ENCODE data around the gene CBL.

Gene CBL

DNA sequence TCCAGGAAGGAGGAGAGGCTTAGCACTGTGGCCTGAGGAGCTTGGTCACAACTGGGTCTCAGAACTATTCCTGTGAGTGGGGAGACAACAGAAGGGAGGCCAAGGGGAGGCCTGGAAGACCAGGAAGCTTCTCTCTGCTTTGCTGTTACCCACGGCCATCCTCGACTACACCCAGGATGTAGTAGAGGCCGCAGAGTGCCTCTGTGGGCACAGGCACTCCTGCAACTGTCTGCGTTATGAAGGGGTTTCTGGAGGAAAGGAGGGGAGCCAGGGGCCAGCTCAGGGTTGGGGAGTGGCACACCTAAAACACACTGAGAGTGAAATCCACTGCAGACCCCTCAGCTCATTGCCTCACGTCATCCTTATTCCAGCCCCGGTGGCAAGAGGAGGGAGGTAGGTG lies 144.2 kb downstream of the CBL start:
- no peak for DNase-seq

GRCh38 chr11:119351232-119351631 lies 145.1 kb downstream of the CBL start:
- intact Hi-C loops (cut with DNase I): loop anchor here (10.0 kb wide), 1 partner anchor 124 kb away; no protein-coding TSS in a partner anchor
- DNase-seq: no peak

More for the DNA sequence above, 144.2 kb downstream of the CBL start:
- intact Hi-C loops (cut with DNase I): loop anchor here (10.0 kb wide), 1 partner anchor 124 kb away; no protein-coding TSS in a partner anchor

DNA sequence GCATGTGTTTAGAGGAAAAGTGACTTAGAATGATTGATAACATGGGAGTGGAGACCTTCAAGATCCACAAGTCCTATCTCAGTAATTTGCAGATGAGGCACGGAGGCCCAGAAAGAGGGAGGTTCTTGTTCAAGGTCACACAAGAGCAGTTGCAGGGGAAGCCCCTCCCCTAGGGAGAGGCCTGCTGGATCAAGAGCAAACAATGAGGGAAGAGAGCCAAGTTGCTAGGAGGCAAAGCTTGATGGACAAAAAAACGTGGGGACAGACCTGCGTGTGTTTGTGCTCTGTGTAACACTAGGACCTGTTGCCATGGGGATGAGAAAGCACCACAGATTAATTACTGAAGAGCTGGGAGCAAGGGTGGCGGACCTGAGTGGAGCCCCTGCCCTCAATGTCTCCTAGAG lies 146.7 kb downstream of the CBL start:
- DNase-seq: peak in 7 of 42 donors; percentile 7 to 60 (median 31)
- intact Hi-C loops (cut with DNase I): loop anchor here (10.0 kb wide), 1 partner anchor 122 kb away; no protein-coding TSS in a partner anchor

DNA sequence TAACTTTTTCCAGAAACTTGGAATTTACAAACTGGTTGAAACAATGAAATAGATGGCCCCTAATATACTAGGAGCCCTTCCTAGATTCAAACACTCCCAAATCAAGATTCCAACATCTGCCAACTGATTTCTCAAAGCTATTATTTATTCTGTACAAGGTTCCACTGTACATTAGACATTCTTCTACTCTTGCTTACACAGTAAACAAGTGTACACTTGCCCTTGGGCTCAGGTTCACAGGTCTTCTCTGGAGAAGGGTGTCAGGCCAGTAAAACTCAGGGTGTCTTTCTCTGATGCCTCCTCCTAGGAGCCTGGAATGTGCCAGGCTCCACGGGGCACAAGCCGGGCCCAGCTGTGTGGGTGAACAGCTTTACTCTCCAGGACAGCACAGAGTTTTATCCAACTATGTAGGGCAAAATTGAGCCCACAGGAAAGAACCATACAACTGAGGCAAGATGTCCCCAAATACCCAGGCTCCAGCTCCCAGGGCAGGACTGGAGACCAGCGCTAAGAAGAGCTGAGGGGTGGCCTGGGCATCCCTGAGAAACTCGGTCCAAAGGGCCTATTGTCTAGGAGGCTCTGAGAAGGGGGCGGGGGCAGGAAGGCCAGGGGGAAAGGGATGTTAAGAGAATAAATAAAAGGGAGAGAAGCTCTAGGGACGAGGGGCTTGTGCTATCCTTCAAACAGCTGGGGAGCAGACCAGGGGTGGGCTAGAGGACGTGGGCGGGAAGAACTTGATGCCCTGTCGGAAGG lies 149.1 kb downstream of the CBL start:
- peak in 3 of 42 donors; percentile 15 to 54 (median 48) for DNase-seq
- intact Hi-C loops (cut with DNase I): loop anchor here (10.0 kb wide), 1 partner anchor 120 kb away; no protein-coding TSS in a partner anchor

- intact Hi-C loops (cut with DNase I): loop anchor here (10.0 kb wide), 1 partner anchor 118 kb away; no protein-coding TSS in a partner anchor
- peak in 40 of 42 donors; percentile 60 to 89 (median 78) for DNase-seq
Measured at GRCh38 chr11:119356349-119357031, 150.4 kb downstream of the CBL start.

DNA sequence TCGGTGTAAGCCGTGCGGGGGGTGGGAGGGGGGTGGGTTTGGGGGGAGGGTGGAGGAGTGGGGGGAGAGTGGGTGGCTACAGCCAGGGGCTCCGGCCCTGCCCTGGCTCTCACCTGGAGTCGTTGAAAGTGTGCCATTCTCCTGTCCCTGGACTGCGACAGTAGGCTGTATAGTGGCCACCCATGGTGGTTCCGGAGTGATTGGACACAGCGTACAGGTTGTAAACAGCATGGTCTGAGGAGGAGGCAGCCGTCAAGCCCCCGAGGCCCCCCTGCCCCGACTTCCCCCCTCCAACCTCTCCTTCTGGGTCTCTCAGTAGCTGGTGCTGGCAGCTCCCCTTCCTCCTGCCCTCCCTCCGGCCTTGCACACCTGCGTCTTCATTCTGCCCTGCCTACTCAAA lies 150.9 kb downstream of the CBL start:
- DNase-seq: peak in 1 of 42 donors; percentile 11
- intact Hi-C loops (cut with DNase I): loop anchor here (10.0 kb wide), 1 partner anchor 118 kb away; no protein-coding TSS in a partner anchor
